Measurements from ENCODE around the gene STK10. TPM values are rescaled to one million over a fixed set of nuclear protein-coding genes. Genes with fewer than 3 reads are reported as not detected.

The STK10 gene
- total and polyA plus RNA-seq, 2 experiments from 2014 or later: 7.5 to 17.8 TPM

DNA sequence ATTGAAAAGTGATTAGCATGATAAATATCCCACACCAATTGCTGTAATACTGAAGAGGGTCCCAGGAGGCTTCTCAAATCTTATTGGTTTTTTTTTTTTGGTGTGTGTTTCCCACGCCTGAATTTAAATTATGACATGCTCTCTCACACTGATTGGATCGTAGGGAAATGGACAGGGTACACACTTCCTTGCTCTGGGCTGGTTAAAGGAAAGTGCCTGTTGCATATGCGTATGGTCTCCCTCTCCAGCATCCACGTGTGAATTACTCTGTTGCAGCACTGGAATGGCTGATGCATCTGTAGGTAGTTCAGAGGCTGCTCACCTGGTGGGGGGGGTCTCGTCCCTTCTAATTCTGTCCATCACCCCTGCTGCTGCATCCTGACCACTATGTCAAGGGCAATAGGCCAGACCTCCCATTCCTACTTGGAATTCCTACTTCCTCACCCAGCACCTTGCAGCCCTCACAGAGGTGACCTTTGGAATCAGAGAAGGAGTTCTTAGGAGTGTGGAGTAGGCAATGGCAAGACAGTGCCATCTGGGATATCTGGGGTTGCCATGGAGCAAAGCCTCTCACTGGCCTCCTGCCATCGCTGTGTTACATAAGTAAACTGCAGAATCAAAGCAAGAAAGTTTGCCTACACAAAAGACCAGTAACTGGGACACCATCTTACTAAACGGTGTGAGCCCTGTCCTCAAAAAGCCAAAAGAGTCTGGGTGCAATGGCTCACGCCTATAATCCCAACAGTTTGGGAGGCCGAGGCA, 110.2 kb downstream of the STK10 start (continued):
- TF ChIP-seq, protein P1, sequence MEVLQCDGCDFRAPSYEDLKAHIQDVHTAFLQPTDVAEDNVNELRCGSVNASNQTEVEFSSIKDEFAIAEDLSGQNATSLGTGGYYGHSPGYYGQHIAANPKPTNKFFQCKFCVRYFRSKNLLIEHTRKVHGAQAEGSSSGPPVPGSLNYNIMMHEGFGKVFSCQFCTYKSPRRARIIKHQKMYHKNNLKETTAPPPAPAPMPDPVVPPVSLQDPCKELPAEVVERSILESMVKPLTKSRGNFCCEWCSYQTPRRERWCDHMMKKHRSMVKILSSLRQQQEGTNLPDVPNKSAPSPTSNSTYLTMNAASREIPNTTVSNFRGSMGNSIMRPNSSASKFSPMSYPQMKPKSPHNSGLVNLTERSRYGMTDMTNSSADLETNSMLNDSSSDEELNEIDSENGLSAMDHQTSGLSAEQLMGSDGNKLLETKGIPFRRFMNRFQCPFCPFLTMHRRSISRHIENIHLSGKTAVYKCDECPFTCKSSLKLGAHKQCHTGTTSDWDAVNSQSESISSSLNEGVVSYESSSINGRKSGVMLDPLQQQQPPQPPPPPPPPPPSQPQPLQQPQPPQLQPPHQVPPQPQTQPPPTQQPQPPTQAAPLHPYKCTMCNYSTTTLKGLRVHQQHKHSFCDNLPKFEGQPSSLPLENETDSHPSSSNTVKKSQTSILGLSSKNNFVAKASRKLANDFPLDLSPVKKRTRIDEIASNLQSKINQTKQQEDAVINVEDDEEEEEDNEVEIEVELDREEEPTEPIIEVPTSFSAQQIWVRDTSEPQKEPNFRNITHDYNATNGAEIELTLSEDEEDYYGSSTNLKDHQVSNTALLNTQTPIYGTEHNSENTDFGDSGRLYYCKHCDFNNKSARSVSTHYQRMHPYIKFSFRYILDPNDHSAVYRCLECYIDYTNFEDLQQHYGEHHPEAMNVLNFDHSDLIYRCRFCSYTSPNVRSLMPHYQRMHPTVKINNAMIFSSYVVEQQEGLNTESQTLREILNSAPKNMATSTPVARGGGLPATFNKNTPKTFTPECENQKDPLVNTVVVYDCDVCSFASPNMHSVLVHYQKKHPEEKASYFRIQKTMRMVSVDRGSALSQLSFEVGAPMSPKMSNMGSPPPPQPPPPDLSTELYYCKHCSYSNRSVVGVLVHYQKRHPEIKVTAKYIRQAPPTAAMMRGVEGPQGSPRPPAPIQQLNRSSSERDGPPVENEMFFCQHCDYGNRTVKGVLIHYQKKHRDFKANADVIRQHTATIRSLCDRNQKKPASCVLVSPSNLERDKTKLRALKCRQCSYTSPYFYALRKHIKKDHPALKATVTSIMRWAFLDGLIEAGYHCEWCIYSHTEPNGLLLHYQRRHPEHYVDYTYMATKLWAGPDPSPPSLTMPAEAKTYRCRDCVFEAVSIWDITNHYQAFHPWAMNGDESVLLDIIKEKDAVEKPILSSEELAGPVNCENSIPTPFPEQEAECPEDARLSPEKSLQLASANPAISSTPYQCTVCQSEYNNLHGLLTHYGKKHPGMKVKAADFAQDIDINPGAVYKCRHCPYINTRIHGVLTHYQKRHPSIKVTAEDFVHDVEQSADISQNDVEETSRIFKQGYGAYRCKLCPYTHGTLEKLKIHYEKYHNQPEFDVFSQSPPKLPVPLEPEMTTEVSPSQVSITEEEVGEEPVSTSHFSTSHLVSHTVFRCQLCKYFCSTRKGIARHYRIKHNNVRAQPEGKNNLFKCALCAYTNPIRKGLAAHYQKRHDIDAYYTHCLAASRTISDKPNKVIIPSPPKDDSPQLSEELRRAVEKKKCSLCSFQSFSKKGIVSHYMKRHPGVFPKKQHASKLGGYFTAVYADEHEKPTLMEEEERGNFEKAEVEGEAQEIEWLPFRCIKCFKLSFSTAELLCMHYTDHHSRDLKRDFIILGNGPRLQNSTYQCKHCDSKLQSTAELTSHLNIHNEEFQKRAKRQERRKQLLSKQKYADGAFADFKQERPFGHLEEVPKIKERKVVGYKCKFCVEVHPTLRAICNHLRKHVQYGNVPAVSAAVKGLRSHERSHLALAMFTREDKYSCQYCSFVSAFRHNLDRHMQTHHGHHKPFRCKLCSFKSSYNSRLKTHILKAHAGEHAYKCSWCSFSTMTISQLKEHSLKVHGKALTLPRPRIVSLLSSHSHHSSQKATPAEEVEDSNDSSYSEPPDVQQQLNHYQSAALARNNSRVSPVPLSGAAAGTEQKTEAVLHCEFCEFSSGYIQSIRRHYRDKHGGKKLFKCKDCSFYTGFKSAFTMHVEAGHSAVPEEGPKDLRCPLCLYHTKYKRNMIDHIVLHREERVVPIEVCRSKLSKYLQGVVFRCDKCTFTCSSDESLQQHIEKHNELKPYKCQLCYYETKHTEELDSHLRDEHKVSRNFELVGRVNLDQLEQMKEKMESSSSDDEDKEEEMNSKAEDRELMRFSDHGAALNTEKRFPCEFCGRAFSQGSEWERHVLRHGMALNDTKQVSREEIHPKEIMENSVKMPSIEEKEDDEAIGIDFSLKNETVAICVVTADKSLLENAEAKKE (CRISPR knock-in tag; IDR thresholded peaks at IDR 0.05): no peak
- TF ChIP-seq EZH2 (IDR thresholded peaks at IDR 0.05; ENCODE audit: low read depth, unreplicated experiment): no peak

DNA sequence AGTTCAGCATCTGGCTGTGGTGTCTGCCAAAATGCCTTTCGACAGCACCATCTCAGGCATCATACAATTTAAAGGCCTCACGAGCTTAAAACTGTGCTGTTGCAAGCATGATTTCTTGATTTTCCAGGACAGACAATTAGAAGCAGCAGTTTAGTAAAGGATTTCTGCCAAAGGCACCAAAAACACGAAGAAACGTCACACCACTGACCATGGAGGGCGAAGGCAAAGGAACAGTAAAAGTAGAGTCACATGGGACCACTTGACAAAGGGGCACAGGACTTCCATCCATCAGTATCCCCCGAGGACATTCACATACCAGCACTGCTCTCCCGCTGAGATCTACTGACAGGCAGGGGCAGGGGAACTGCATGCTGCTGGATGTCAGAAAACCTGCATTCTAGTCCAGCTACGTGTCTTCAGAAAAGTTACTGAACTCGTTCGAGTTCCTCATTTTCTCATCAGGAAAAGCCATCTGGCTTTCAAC, 111.2 kb downstream of the STK10 start:
- no peaks in the 10 kb centered on the region for H3K27me3 Mint-ChIP-seq (ENCODE audit: insufficient read depth, low read depth, poor library complexity)
- H3K27ac ChIP-seq (ENCODE audit: low read depth): no peak overlapping the region
- peak; percentile 75 for DNase-seq (ENCODE audit: low spot score)
- ATAC-seq: peak; percentile 89
- H3K4me2 ChIP-seq: no peak overlapping the region
- no peak overlapping the region for H2AFZ ChIP-seq
- H3K36me3 Mint-ChIP-seq (ENCODE audit: low read depth): peaks cover 8% of the 10 kb centered on the region; the same call in 2 of the 3 replicates
- H4K20me1 ChIP-seq (replicated peaks; ENCODE audit: insufficient read depth): 0 out of 2 replicates have a peak, but pooled peaks cover 2% of the 10 kb centered on the region
- no peak overlapping the region for H3K4me3 Mint-ChIP-seq
- no peaks in the 10 kb centered on the region for H3K27me3 ChIP-seq (ENCODE audit: insufficient read depth)
- H3K79me2 ChIP-seq (replicated peaks; ENCODE audit: insufficient read depth): no peaks in the 10 kb centered on the region
- no peaks in the 10 kb centered on the region for H3K9me2 ChIP-seq (ENCODE audit: insufficient read depth)
- TF ChIP-seq EZH2phosphoT487 (IDR thresholded peaks at IDR 0.05; ENCODE audit: unreplicated experiment) (no peak), STAT1 (IDR thresholded peaks at IDR 0.05; ENCODE audit: unreplicated experiment) (no peak), NANOG (IDR thresholded peaks at IDR 0.05; ENCODE audit: borderline replicate concordance) (no peak), ZNF331 (CRISPR knock-in tag; IDR thresholded peaks at IDR 0.05; ENCODE audit: low read depth) (no peak)
- TF ChIP-seq, protein P2, sequence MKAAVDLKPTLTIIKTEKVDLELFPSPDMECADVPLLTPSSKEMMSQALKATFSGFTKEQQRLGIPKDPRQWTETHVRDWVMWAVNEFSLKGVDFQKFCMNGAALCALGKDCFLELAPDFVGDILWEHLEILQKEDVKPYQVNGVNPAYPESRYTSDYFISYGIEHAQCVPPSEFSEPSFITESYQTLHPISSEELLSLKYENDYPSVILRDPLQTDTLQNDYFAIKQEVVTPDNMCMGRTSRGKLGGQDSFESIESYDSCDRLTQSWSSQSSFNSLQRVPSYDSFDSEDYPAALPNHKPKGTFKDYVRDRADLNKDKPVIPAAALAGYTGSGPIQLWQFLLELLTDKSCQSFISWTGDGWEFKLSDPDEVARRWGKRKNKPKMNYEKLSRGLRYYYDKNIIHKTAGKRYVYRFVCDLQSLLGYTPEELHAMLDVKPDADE (IDR thresholded peaks at IDR 0.05): no peak
- no peak overlapping the region for H3K27ac Mint-ChIP-seq
- H3K9me3 Mint-ChIP-seq: no peaks in the 10 kb centered on the region
- H3K4me1 Mint-ChIP-seq: peaks cover 20% of the 10 kb centered on the region
- H3K4me3 ChIP-seq: no peak overlapping the region
- peaks cover 2% of the 10 kb centered on the region; the same call in 1 of the 2 replicates for H3K4me1 ChIP-seq (ENCODE audit: insufficient read depth)
- no peaks in the 10 kb centered on the region for H3K36me3 ChIP-seq (ENCODE audit: insufficient read depth)
- H3F3A ChIP-seq (replicated peaks; ENCODE audit: low read depth): no peaks in the 10 kb centered on the region
